HepG2 (cell line): ENCODE data around the gene ITIH2. TPM values are rescaled to one million over a fixed set of nuclear protein-coding genes. Genes with fewer than 3 reads are reported as not detected.

Experiments
- AHR ChIP-seq: IDR thresholded peaks from 2 replicates; pipeline ENCODE4 v1.6.1; 2018; ENCODE audit warnings: missing genetic modification reagents, missing compliant biosample characterization
- DPF2 ChIP-seq: sonication (generic); formaldehyde crosslinking; IDR thresholded peaks from 2 replicates; pipeline ENCODE4 v1.4.0; 2020; ENCODE audit warnings: mild to moderate bottlenecking, low read depth, missing genetic modification reagents, borderline replicate concordance
- DRAP1 ChIP-seq: IDR thresholded peaks from 2 replicates; pipeline ENCODE4 v1.6.1; 2016; ENCODE audit warnings: missing genetic modification reagents, missing compliant biosample characterization
- FIP1L1 ChIP-seq: fragments of 200-400 bp; formaldehyde crosslinking; IDR thresholded peaks from 2 replicates; pipeline ENCODE4 v1.6.1; 2018; ENCODE audit warnings: low read depth, mild to moderate bottlenecking, low read length, moderate library complexity, borderline replicate concordance; ENCODE audit not compliant: insufficient read depth
- HOMEZ ChIP-seq: IDR thresholded peaks from 2 replicates; pipeline ENCODE4 v1.6.1; 2016; ENCODE audit warnings: low read depth
- MED13 ChIP-seq: sonication (generic); formaldehyde crosslinking; IDR thresholded peaks from 2 replicates; pipeline ENCODE4 v1.5.0; 2020; ENCODE audit warnings: missing genetic modification reagents
- MLLT10 ChIP-seq: sonication (generic); formaldehyde crosslinking; IDR thresholded peaks from 2 replicates; pipeline ENCODE4 v1.4.0; 2020; ENCODE audit warnings: missing genetic modification reagents
- MYPOP ChIP-seq: sonication (generic); formaldehyde crosslinking; IDR thresholded peaks from 2 replicates; pipeline ENCODE4 v1.8.1; 2023; ENCODE audit warnings: mild to moderate bottlenecking, moderate library complexity, missing genetic modification reagents
- NFKBIZ ChIP-seq: IDR thresholded peaks from 2 replicates; pipeline ENCODE4 v1.6.1; 2018; ENCODE audit warnings: missing genetic modification reagents, missing compliant biosample characterization
- POLR2G ChIP-seq: fragments of 200-400 bp; formaldehyde crosslinking; IDR thresholded peaks from 2 replicates; pipeline ENCODE4 v1.6.1; 2018; ENCODE audit warnings: mild to moderate bottlenecking, low read depth, low read length, moderate library complexity
- ZBTB21 ChIP-seq: sonication (generic); formaldehyde crosslinking; IDR thresholded peaks from 2 replicates; pipeline ENCODE4 v1.4.0; 2020; ENCODE audit warnings: missing genetic modification reagents
- ZBTB8A ChIP-seq: sonication (generic); formaldehyde crosslinking; IDR thresholded peaks from 2 replicates; pipeline ENCODE4 v1.4.0; 2020; ENCODE audit warnings: mild to moderate bottlenecking, low read depth, missing genetic modification reagents, borderline replicate concordance
- ZGPAT ChIP-seq: IDR thresholded peaks from 2 replicates; pipeline ENCODE4 v1.6.1; 2016; ENCODE audit warnings: mild to moderate bottlenecking
- ZNF124 ChIP-seq: sonication (generic); formaldehyde crosslinking; IDR thresholded peaks from 2 replicates; pipeline ENCODE4 v1.4.0; 2020; ENCODE audit warnings: missing genetic modification reagents
- ZNF543 ChIP-seq: sonication (generic); formaldehyde crosslinking; IDR thresholded peaks from 2 replicates; pipeline ENCODE4 v1.4.0; 2020; ENCODE audit warnings: mild to moderate bottlenecking, missing genetic modification reagents
- ZNF570 ChIP-seq: sonication (generic); formaldehyde crosslinking; IDR thresholded peaks from 2 replicates; pipeline ENCODE4 v1.4.0; 2020; ENCODE audit warnings: mild to moderate bottlenecking, missing genetic modification reagents, borderline replicate concordance
- ZNF724P ChIP-seq: sonication (generic); formaldehyde crosslinking; IDR thresholded peaks from 2 replicates; pipeline ENCODE4 v1.8.0; 2022; ENCODE audit warnings: missing genetic modification reagents, borderline replicate concordance
- ZNF788 ChIP-seq: sonication (generic); formaldehyde crosslinking; IDR thresholded peaks from 2 replicates; pipeline ENCODE4 v1.5.0; 2020; ENCODE audit warnings: mild to moderate bottlenecking, missing genetic modification reagents, borderline replicate concordance
- polyA plus RNA-seq, 8 experiments: library from polyadenylated mRNA; depleted of rRNA in 3 of 8; stranded (reverse) in 7 of 8; unstranded in 1 of 8; fragments of >200 nt; fragmentation: Illumina TruSeq in 4 of 8; extraction: Trizol in 4 of 8; gene quantifications; 2 replicates each; pipeline versions ENCODE4 v1.2.1 to v1.2.3, GENCODE V29; 2011 to 2016; ENCODE audit warnings: low read depth in 4 of 8, missing spikeins in 1 of 8, mixed read lengths in 1 of 8; ENCODE audit not compliant: insufficient read depth in 1 of 8
- total RNA-seq, 5 experiments: library from RNA; depleted of rRNA; stranded (reverse); fragments of >200 nt; fragmentation: Illumina TruSeq; extraction: Trizol; gene quantifications; 2 replicates each; pipeline ENCODE4 v1.2.3, GENCODE V29; 2016; ENCODE audit warnings: low read depth in 1 of 5
- TF ChIP-seq, protein P1 (sequence below): sonication (generic); formaldehyde crosslinking; IDR thresholded peaks from 2 replicates; pipeline ENCODE4 v1.4.0; 2020; ENCODE audit warnings: missing genetic modification reagents
- TF ChIP-seq, protein P2 (sequence below): sonication (generic); formaldehyde crosslinking; IDR thresholded peaks from 2 replicates; pipeline ENCODE4 v1.8.0; 2022; ENCODE audit warnings: mild to moderate bottlenecking, missing genetic modification reagents, moderate library complexity
- TF ChIP-seq, protein P3 (sequence below): sonication (generic); formaldehyde crosslinking; IDR thresholded peaks from 2 replicates; pipeline ENCODE4 v1.8.0; 2022; ENCODE audit warnings: missing genetic modification reagents, mild to moderate bottlenecking, moderate library complexity, borderline replicate concordance

Gene ITIH2
- total and polyA plus RNA-seq, 2 of the 13 experiments (the other 11 are each of a cell fraction or from before 2014, with no cell fraction given), result 1,197 to 1,427 TPM

DNA sequence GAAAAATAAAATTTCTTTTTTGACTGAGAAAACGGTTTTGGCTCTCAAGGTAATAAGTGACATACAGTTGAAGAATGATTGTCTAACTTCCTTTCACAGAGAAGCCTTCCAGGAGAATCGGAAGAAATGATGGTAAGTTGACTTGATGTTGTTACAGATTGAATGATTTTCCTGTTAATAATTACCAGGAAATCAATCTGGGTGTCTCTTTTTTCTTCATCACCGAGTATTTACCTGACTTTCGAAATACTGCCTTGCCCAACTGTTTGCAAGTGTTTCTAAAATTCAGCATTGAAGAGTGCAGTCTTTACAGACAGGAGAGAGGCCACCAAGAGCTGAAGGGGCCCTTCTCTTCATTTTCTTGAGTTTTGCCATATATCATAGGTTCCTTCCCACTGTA, 4.0 kb downstream of the ITIH2 start (continued):
- TF ChIP-seq MYPOP (CRISPR knock-in tag) (no peak; the same call in 1 of the 2 replicates), POLR2G (no peak; the same call in 1 of the 2 replicates), HOMEZ (CRISPR knock-in tag) (peak; percentile 88), ZGPAT (peak; percentile 98), ZNF788 (CRISPR knock-in tag) (no peak), DRAP1 (peak; percentile 80), ZBTB8A (CRISPR knock-in tag) (no peak), ZNF570 (CRISPR knock-in tag) (no peak), ZNF124 (0 out of 2 replicates have a peak, but pooled peaks have one; percentile 40), ZNF543 (CRISPR knock-in tag) (no peak), ZBTB21 (no peak), MLLT10 (CRISPR knock-in tag) (no peak), MED13 (peak; percentile 97), AHR (CRISPR knock-in tag) (no peak), NFKBIZ (CRISPR knock-in tag) (peak; percentile 95), ZNF724P (no peak), FIP1L1 (no peak), DPF2 (CRISPR knock-in tag) (peak; percentile 97)
- TF ChIP-seq, protein P1, sequence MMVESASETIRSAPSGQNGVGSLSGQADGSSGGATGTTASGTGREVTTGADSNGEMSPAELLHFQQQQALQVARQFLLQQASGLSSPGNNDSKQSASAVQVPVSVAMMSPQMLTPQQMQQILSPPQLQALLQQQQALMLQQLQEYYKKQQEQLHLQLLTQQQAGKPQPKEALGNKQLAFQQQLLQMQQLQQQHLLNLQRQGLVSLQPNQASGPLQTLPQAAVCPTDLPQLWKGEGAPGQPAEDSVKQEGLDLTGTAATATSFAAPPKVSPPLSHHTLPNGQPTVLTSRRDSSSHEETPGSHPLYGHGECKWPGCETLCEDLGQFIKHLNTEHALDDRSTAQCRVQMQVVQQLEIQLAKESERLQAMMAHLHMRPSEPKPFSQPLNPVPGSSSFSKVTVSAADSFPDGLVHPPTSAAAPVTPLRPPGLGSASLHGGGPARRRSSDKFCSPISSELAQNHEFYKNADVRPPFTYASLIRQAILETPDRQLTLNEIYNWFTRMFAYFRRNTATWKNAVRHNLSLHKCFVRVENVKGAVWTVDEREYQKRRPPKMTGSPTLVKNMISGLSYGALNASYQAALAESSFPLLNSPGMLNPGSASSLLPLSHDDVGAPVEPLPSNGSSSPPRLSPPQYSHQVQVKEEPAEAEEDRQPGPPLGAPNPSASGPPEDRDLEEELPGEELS (CRISPR knock-in tag), result peak; percentile 91
- TF ChIP-seq, protein P2, sequence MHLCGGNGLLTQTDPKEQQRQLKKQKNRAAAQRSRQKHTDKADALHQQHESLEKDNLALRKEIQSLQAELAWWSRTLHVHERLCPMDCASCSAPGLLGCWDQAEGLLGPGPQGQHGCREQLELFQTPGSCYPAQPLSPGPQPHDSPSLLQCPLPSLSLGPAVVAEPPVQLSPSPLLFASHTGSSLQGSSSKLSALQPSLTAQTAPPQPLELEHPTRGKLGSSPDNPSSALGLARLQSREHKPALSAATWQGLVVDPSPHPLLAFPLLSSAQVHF (CRISPR knock-in tag), result no peak
- TF ChIP-seq, protein P3, sequence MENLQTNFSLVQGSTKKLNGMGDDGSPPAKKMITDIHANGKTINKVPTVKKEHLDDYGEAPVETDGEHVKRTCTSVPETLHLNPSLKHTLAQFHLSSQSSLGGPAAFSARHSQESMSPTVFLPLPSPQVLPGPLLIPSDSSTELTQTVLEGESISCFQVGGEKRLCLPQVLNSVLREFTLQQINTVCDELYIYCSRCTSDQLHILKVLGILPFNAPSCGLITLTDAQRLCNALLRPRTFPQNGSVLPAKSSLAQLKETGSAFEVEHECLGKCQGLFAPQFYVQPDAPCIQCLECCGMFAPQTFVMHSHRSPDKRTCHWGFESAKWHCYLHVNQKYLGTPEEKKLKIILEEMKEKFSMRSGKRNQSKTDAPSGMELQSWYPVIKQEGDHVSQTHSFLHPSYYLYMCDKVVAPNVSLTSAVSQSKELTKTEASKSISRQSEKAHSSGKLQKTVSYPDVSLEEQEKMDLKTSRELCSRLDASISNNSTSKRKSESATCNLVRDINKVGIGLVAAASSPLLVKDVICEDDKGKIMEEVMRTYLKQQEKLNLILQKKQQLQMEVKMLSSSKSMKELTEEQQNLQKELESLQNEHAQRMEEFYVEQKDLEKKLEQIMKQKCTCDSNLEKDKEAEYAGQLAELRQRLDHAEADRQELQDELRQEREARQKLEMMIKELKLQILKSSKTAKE (CRISPR knock-in tag), result no peak
